Measurements from ENCODE around the gene CAPS.

Gene CAPS

DNA sequence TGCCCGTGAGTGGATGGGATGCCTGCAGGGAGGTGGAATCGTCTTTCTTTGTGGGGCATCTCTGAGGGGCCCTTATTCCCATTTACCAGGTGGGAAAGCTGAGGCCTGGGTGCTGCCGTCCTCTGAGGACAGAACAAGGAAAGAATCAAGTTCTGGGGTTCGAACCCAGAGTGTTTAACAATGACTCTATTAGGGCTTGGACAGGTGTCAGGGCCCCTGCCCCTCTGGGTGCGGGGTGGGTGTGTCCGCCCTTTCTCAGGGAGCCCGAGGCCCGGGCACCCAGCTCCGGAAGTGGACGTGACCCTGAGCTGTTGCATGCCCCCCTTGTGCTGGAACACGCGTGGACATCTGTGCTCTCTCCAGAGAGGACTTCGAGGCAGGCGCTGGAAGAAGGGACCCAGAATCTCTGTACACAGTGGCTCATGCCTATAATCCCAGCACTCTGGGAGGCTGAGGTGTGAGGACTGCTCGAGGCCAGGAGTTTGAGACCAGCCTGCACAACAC lies 21.2 kb upstream of the CAPS start:
- no peak for DNase-seq

GRCh38 chr19:5893296-5893903 lies 20.7 kb upstream of the CAPS start:
- DNase-seq, result no peak

- DNase-seq, result no peak
These were observed 19.9 kb upstream of the CAPS start for GRCh38 chr19:5893907-5894703.

- no peak for DNase-seq
These were observed 19.2 kb upstream of the CAPS start for GRCh38 chr19:5894704-5895349.

- DNase-seq, result no peak
These were observed 18.6 kb upstream of the CAPS start for GRCh38 chr19:5895409-5895808.

DNA sequence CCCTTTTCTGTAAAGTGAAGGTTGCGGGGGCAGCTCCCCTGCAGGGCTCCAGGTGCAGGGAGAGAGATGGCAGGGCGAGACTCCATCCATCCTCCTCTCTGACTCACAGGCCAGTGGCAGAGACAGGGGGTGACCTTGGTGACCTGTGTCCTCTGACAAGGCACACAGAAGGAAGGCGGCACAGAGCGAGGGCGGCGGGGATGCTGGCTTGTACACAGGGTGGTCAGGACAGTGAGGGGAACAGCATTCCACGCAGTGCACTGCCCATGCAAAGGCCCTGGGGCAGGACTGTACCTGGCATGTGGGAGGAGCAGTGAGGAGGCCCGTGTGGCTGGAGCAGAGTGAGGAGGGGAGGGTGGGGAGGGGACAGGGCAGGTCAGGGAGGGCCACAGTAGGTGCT lies 18.2 kb upstream of the CAPS start:
- no peak for DNase-seq

DNA sequence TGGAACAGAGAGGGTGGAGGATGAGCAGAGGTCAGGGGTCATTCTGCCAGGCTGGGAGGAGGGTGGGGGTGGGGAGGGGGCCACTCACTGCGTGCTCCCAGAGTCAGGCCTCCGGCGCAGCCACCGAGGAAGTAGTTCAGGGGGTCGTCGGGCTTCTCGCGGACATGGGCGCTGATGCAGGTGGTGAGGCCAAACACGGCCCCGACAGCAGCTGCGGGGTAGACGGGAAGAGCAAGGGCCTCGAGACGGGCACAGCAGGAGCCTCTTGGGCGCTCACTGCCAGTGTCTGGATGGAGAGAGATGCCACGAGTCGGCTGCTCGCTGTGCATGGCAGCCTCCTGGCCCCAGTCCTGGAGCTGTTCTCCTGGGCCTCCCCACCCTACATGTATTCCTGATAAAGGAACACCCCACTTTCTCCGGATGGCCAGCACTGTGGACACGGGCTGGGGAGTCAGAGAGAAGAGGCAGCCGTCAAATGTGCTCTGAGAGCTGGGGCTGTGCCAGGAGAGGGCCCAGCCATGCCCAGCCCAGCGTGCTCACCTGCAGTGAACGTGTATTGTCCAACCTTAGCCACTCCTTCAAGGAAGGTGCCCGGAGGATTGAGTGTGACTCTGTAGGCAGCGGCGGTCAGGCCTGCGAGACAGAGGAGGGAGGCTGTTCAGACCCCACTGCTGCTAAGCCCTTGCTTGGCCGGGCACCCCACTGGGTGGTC lies 17.5 kb upstream of the CAPS start:
- DNase-seq, result no peak

- no peak for DNase-seq
These were observed 16.7 kb upstream of the CAPS start for GRCh38 chr19:5897189-5897969.

- no peak for DNase-seq
These were observed 14.1 kb upstream of the CAPS start for GRCh38 chr19:5899728-5900526.

- DNase-seq, result no peak
These were observed 13.1 kb upstream of the CAPS start for GRCh38 chr19:5900976-5901375.

DNA sequence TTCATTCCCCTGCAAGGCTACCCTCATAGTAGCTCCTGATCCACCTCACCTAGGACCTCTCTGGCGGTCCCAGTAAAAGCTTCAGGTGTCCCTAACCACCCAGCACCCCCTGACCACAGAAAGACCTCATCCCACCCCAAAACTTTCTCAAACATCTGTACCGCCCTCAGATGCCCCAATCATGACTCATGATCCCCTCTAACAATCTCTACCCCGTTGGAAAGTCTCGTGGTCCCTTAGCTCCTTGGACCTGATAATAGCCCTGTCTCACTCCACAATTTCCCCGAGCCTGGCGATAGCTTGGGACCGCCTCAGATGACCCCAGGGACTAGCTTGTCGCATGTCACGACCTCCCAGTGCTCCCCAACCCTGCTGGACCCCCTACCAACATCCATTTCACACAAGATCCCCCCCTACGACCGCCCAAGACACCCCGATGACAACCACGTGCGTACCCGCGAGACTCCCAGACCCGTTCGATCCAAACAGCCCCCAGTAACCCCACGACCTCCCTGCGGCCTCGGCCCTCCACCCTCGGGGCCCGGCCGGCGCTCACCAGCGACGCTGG lies 10.9 kb upstream of the CAPS start:
- DNase-seq, result no peak

DNA sequence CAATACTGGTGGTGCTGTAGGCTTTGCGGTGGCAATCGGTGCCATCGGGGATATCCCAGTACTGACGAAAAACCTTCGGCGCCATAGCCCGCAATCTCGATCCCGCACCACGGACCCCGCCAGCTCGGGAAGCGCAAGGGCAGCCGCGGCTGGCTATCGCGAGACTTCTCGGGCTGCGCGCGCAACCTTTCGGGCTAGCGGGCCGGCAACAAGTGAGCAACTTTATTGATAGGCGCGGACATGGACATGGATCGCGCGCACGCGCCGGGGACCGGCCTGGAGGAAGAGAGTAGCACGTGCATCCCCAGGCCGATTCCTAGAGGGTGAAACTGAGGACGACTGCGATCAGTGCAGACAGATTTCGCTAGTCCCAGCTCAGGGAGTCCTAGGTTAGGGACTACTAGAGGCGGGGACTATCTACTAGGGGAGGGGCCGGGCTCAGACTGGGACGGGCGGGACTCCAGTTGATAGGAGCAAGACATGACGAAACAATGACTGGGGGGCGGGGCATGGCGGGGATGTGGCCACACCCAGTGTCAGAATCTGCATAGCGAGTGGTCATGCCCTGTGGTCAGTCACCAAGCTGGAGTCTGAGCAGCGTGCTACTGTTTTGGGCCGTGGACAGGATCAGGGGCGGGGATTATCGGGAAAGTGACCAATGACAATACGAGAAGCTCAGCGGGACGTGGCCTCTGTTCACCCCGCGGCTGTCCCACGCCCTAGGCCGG lies 10.3 kb upstream of the CAPS start, which contains the start of gene NDUFA11:
Gene NDUFA11, minus strand, starts transcription at position 167 of the 728 bp plus-strand sequence. Its CDS starts 82 bp downstream, at position 85.
- peak; percentile 99 for DNase-seq

DNA sequence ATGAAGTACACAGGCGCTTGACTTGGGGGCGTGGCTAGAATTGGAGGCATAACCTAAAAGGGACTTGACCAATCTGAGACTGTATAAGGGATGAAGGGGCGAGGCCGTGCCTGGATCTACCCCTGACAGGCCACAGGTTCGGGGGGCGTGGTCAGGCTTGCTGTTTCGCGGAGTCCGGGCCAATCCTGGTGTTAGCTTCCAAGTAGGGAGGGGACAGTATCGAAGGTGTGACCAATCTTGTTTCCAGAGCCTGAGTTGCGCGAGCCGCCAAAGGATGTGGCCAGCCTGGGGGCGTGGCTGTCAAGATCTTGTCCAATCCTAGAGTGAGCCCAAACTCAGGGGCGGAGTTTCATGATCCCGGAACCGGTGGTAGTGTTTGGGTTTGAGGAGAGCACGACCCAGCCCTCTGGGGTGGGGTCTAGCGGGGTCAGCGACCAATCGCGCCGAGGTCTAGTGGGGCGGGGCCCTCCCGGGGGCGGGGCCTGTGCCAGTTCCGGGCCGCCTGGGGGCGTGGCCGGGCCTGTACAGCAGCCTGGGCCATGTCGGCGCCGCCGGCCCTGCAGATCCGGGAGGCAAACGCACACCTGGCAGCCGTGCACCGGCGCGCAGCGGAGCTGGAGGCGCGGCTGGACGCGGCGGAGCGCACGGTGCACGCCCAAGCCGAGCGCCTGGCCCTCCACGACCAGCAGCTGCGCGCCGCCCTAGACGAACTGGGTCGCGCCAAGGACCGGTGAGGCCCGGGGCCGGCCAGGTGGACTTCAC lies 9.5 kb upstream of the CAPS start, which contains the start of gene VMAC:
Gene VMAC, plus strand, starts transcription at position 521 of the 762 bp plus-strand sequence. Its CDS starts 19 bp downstream, at position 540.
- peak; percentile 100 for DNase-seq

- DNase-seq, result no peak
These were observed 8.8 kb upstream of the CAPS start for GRCh38 chr19:5905114-5905778.

- DNase-seq, result no peak
These were observed 6.8 kb upstream of the CAPS start for GRCh38 chr19:5907241-5907640.

GRCh38 chr19:5908773-5909442 lies 5.1 kb upstream of the CAPS start:
- no peak for DNase-seq

- no peak for DNase-seq
These were observed 3.5 kb upstream of the CAPS start for GRCh38 chr19:5910638-5910907.

DNA sequence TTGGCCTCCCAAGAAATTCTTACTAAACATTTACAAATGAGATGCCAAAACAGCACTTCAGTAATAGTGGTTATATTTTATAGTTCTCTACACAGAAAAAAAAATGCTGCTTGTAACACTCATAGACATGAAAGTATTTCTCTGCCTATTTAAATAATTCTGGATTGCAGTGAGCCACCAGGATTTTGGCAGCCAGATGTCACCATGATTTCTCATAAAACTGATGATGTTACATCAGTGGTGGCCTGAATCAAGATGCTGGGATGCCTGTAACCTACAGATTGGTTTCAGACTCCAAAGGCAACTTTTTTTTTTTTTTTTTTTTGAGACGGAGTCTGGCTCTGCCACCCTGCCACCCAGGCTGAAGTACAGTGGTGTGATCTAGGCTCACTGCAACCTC lies 2.7 kb upstream of the CAPS start:
- DNase-seq, result no peak

GRCh38 chr19:5914358-5914774 lies 312 bp downstream of the CAPS start:
- DNase-seq, result no peak

Data from NCI-H345 (cell line).